Lung (tissue), 12 donors: ENCODE results near the gene MOV10. TPM values are rescaled to one million over a fixed set of nuclear protein-coding genes. Genes with fewer than 3 reads are reported as not detected.

ENCODE experiments used
- ATAC-seq: fragments of 200-7000 bp; cut with Tn5 transposase; one replicate; pipeline ENCODE4 v1.9.1; 2020; ENCODE audit warnings: moderate number of reproducible peaks; ENCODE audit not compliant: insufficient read depth, low FRiP score
- DNase-seq, 3 donors: peaks; one replicate each; pipeline ENCODE4 v3.0.0-alpha.2; 2013 to 2017
- H3K27ac ChIP-seq, 2 donors: one replicate each; pipeline ENCODE4 v1.5.1; 2013; ENCODE audit warnings: mild to moderate bottlenecking in 2 of 2, moderate library complexity in 2 of 2, control low read depth in 1 of 2, inconsistent platforms in 1 of 2, low read depth in 1 of 2, low read length in 1 of 2
- H3K27me3 ChIP-seq, 3 donors: one replicate each; pipeline ENCODE4 v1.5.1; 2013; ENCODE audit warnings: low read length in 2 of 3; ENCODE audit not compliant: control insufficient read depth in 3 of 3, insufficient read depth in 3 of 3
- H3K36me3 ChIP-seq, 4 donors: one replicate each; pipeline ENCODE4 v1.5.1; 2013; ENCODE audit warnings: low read length in 4 of 4, mild to moderate bottlenecking in 1 of 4, moderate library complexity in 1 of 4; ENCODE audit not compliant: control insufficient read depth in 4 of 4, insufficient read depth in 4 of 4
- H3K4me1 ChIP-seq, 5 donors: one replicate each; pipeline ENCODE4 v1.5.1; 2013; ENCODE audit warnings: low read length in 5 of 5, mild to moderate bottlenecking in 2 of 5, moderate library complexity in 1 of 5; ENCODE audit not compliant: control insufficient read depth in 5 of 5, insufficient read depth in 5 of 5
- H3K4me3 ChIP-seq: one replicate; pipeline ENCODE4 v1.5.1; 2013; ENCODE audit warnings: mild to moderate bottlenecking, control low read depth, moderate library complexity
- H3K9ac ChIP-seq, 2 donors: one replicate each; pipeline ENCODE4 v1.5.1; 2013; ENCODE audit warnings: low read length in 2 of 2, control low read depth in 1 of 2; ENCODE audit not compliant: insufficient read depth in 1 of 2
- H3K9me3 ChIP-seq, 4 donors: one replicate each; pipeline ENCODE4 v1.5.1; 2013; ENCODE audit warnings: low read length in 3 of 4, mild to moderate bottlenecking in 1 of 4, moderate library complexity in 1 of 4; ENCODE audit not compliant: control insufficient read depth in 4 of 4, insufficient read depth in 3 of 4
- CTCF ChIP-seq: IDR thresholded peaks from 2 replicates; pipeline ENCODE4 v1.5.1; 2012; ENCODE audit warnings: mild to moderate bottlenecking; ENCODE audit errors: control extremely low read depth, extremely low read depth
- WGBS, 2 donors: extraction: QIAGEN DNeasy Blood & Tissue Kit; methylation state at CpG; one replicate each; pipeline ENCODE4 v1.1.7; 2013; 5-methylcytosine and 5-hydroxymethylcytosine counted together
- polyA plus RNA-seq, 2 donors: library from polyadenylated mRNA; stranded (reverse); fragments of 200-250 nt; gene quantifications; one replicate each; pipeline ENCODE4 v1.2.1, GENCODE V29; 2013
- total RNA-seq, 2 donors: library from RNA; depleted of rRNA in 1 of 2; stranded (reverse); fragments of >200 nt in 1 of 2; gene quantifications; one replicate each; pipeline ENCODE4 v1.2.1, GENCODE V29; 2014 to 2021
- donor health status: control.
- donor health status: control.
- donor health status: Bipolar disorder and iron deficiency.
- donor health status: healthy.
- donor health status: DM: yes; HTN: yes; CAD: no.

Gene MOV10
- total and polyA plus RNA-seq, 4 donors: 33.4 to 51.3 (median 40.2) TPM

GRCh38 chr1:112729909-112730308 is 55.5 kb downstream of the MOV10 start:
- TF ChIP-seq CTCF: no peak
- Histone ChIP-seq H3K4me1 (no peaks in the 10 kb centered on the region), H3K36me3 (no peaks in the 10 kb centered on the region), H3K4me3 (no peak overlapping the region), H3K27me3 (peaks cover 0 to 3% (median 0%) of the 10 kb centered on the region in 3 donors), H3K9me3 (no peaks in the 10 kb centered on the region), H3K9ac (no peak overlapping the region), H3K27ac (no peak overlapping the region)
- ATAC-seq (no peak), DNase-seq (no peak)
- 68 to 82% methylated on average over 1 of the region's 1 CpG for WGBS, 2 donors

GRCh38 chr1:112731451-112731850 is 57.0 kb downstream of the MOV10 start:
- peaks cover 0 to 5% (median 0%) of the 10 kb centered on the region in 3 donors for H3K27me3 ChIP-seq
- no peak overlapping the region for H3K4me3 ChIP-seq
- H3K4me1 ChIP-seq: no peaks in the 10 kb centered on the region
- H3K27ac ChIP-seq: no peak overlapping the region
- H3K36me3 ChIP-seq: no peaks in the 10 kb centered on the region
- DNase-seq (no peak), ATAC-seq (no peak)
- 93 to 94% methylated on average over 1 of the region's 1 CpG for WGBS, 2 donors
- no peaks in the 10 kb centered on the region for H3K9me3 ChIP-seq
- no peak for TF ChIP-seq CTCF
- no peak overlapping the region for H3K9ac ChIP-seq

GRCh38 chr1:112735752-112736151 is 61.3 kb downstream of the MOV10 start:
- no peaks in the 10 kb centered on the region for H3K36me3 ChIP-seq
- H3K9ac ChIP-seq: no peak overlapping the region
- WGBS, 2 donors: 96 to 98% methylated on average over 1 of the region's 1 CpG
- no peaks in the 10 kb centered on the region for H3K9me3 ChIP-seq
- H3K27ac ChIP-seq: no peak overlapping the region
- no peak for TF ChIP-seq CTCF
- ATAC-seq (no peak), DNase-seq (no peak)
- no peaks in the 10 kb centered on the region for H3K4me1 ChIP-seq
- H3K27me3 ChIP-seq: peaks cover 0 to 7% (median 0%) of the 10 kb centered on the region in 3 donors
- no peak overlapping the region for H3K4me3 ChIP-seq

- Histone ChIP-seq H3K27me3 (peaks cover 0 to 15% (median 5%) of the 10 kb centered on the region in 3 donors), H3K4me1 (no peaks in the 10 kb centered on the region), H3K9me3 (peaks cover 0 to 3% (median 0%) of the 10 kb centered on the region in 4 donors), H3K4me3 (no peak overlapping the region), H3K9ac (no peak overlapping the region), H3K36me3 (no peaks in the 10 kb centered on the region), H3K27ac (no peak overlapping the region)
- TF ChIP-seq CTCF: no peak
- ATAC-seq (no peak), DNase-seq (no peak)
- WGBS, 2 donors: 92 to 93% methylated on average over 3 of the region's 3 CpGs
Measured at GRCh38 chr1:112737573-112737972, 63.1 kb downstream of the MOV10 start.
